HEK293 (cell line): ENCODE measurements around the gene MRPL19.

Source experiments
- KLF1 ChIP-seq: fragments of 450-650 bp; formaldehyde crosslinking; IDR thresholded peaks from 2 replicates; pipeline ENCODE4 v1.5.1; 2016; ENCODE audit warnings: missing biosample characterization, missing genetic modification characterization
- SP2 ChIP-seq: fragments of 450-650 bp; formaldehyde crosslinking; IDR thresholded peaks from 2 replicates; pipeline ENCODE4 v1.5.1; 2016; ENCODE audit warnings: missing biosample characterization, missing genetic modification characterization
- YY1 ChIP-seq: fragments of 450-650 bp; formaldehyde crosslinking; IDR thresholded peaks from 2 replicates; pipeline ENCODE4 v1.5.1; 2018; ENCODE audit warnings: missing biosample characterization, missing genetic modification characterization
- ZNF138 ChIP-seq: fragments of 450-650 bp; formaldehyde crosslinking; IDR thresholded peaks from 2 replicates; pipeline ENCODE4 v1.5.1; 2016; ENCODE audit warnings: missing biosample characterization, missing genetic modification characterization, borderline replicate concordance
- ZNF184 ChIP-seq: fragments of 450-650 bp; IDR thresholded peaks from 2 replicates; pipeline ENCODE4 v1.5.1; 2018; ENCODE audit warnings: missing biosample characterization, mild to moderate bottlenecking, missing genetic modification characterization
- ZNF292 ChIP-seq: fragments of 450-650 bp; formaldehyde crosslinking; IDR thresholded peaks from 2 replicates; pipeline ENCODE4 v1.5.1; 2016; ENCODE audit warnings: low read depth, missing biosample characterization, missing genetic modification characterization, borderline replicate concordance
- ZNF335 ChIP-seq: fragments of 450-650 bp; formaldehyde crosslinking; conservative IDR thresholded peaks from 2 replicates; pipeline ENCODE4 v1.5.1; 2016; ENCODE audit warnings: missing biosample characterization, missing genetic modification characterization
- ZNF341 ChIP-seq: fragments of 450-650 bp; formaldehyde crosslinking; IDR thresholded peaks from 2 replicates; pipeline ENCODE4; 2016; ENCODE audit warnings: low read depth, missing biosample characterization, missing genetic modification characterization
- ZNF660 ChIP-seq: fragments of 450-650 bp; IDR thresholded peaks from 2 replicates; pipeline ENCODE4 v1.5.1; 2018; ENCODE audit warnings: missing biosample characterization, mild to moderate bottlenecking, missing genetic modification characterization
- ZNF670 ChIP-seq: fragments of 450-650 bp; formaldehyde crosslinking; IDR thresholded peaks from 2 replicates; pipeline ENCODE4 v1.5.1; 2016; ENCODE audit warnings: missing biosample characterization, missing genetic modification characterization, low read depth
- ZNF830 ChIP-seq: fragments of 450-650 bp; IDR thresholded peaks from 2 replicates; pipeline ENCODE4 v1.5.0; 2018; ENCODE audit warnings: missing biosample characterization, missing genetic modification characterization, low read depth, mild to moderate bottlenecking, moderate library complexity
- TF ChIP-seq, protein P1 (sequence below): fragments of 450-650 bp; formaldehyde crosslinking; IDR thresholded peaks from 2 replicates; pipeline ENCODE4 v1.5.1; 2016; ENCODE audit warnings: missing biosample characterization, missing genetic modification characterization
- TF ChIP-seq, protein P2 (sequence below): fragments of 450-650 bp; formaldehyde crosslinking; IDR thresholded peaks from 2 replicates; pipeline ENCODE4 v1.5.1; 2016; ENCODE audit warnings: missing biosample characterization, missing genetic modification characterization
- TF ChIP-seq, protein P3 (sequence below): fragments of 450-650 bp; formaldehyde crosslinking; IDR thresholded peaks from 2 replicates; pipeline ENCODE4 v1.5.1; 2016; ENCODE audit warnings: missing biosample characterization, missing genetic modification characterization

DNA sequence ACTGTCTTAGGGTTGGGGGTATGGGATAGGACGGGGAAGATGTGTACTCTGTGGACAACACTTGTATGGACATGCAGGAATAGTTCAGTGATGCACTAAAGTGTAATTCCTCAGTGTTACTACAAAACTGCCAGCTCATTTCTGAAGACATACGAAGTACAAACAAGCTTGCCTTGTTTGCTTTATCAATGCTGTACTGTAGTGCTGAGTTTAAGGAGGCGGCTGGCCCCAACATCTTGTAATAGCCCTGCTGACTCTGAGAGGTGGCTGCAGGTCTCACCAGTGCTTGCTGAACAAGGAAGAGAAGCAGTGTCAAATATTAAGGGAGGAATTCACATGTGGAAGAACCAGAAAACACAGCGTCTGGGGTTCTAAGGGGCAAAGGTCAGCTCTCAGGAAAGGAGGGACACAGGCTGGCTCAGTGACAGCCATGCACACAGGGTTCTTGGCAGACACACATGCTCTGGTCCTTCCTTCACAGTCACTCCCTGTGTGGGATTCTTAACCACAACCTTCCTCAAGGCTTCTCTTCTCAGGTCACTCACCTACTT is 46.0 kb upstream of the MRPL19 start:
- TF ChIP-seq ZNF138 (tag by site-specific recombination) (no peak), ZNF335 (tag by site-specific recombination) (no peak), YY1 (no peak), KLF1 (no peak), ZNF184 (tag by site-specific recombination) (no peak), SP2 (tag by site-specific recombination) (no peak), ZNF670 (no peak), ZNF341 (tag by site-specific recombination) (no peak), ZNF830 (no peak), ZNF292 (tag by site-specific recombination) (no peak), ZNF660 (tag by site-specific recombination) (no peak)
- TF ChIP-seq, protein P1, sequence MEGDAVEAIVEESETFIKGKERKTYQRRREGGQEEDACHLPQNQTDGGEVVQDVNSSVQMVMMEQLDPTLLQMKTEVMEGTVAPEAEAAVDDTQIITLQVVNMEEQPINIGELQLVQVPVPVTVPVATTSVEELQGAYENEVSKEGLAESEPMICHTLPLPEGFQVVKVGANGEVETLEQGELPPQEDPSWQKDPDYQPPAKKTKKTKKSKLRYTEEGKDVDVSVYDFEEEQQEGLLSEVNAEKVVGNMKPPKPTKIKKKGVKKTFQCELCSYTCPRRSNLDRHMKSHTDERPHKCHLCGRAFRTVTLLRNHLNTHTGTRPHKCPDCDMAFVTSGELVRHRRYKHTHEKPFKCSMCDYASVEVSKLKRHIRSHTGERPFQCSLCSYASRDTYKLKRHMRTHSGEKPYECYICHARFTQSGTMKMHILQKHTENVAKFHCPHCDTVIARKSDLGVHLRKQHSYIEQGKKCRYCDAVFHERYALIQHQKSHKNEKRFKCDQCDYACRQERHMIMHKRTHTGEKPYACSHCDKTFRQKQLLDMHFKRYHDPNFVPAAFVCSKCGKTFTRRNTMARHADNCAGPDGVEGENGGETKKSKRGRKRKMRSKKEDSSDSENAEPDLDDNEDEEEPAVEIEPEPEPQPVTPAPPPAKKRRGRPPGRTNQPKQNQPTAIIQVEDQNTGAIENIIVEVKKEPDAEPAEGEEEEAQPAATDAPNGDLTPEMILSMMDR (tag by site-specific recombination): no peak
- TF ChIP-seq, protein P2, sequence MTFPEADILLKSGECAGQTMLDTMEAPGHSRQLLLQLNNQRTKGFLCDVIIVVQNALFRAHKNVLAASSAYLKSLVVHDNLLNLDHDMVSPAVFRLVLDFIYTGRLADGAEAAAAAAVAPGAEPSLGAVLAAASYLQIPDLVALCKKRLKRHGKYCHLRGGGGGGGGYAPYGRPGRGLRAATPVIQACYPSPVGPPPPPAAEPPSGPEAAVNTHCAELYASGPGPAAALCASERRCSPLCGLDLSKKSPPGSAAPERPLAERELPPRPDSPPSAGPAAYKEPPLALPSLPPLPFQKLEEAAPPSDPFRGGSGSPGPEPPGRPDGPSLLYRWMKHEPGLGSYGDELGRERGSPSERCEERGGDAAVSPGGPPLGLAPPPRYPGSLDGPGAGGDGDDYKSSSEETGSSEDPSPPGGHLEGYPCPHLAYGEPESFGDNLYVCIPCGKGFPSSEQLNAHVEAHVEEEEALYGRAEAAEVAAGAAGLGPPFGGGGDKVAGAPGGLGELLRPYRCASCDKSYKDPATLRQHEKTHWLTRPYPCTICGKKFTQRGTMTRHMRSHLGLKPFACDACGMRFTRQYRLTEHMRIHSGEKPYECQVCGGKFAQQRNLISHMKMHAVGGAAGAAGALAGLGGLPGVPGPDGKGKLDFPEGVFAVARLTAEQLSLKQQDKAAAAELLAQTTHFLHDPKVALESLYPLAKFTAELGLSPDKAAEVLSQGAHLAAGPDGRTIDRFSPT (tag by site-specific recombination): no peak
- TF ChIP-seq, protein P3, sequence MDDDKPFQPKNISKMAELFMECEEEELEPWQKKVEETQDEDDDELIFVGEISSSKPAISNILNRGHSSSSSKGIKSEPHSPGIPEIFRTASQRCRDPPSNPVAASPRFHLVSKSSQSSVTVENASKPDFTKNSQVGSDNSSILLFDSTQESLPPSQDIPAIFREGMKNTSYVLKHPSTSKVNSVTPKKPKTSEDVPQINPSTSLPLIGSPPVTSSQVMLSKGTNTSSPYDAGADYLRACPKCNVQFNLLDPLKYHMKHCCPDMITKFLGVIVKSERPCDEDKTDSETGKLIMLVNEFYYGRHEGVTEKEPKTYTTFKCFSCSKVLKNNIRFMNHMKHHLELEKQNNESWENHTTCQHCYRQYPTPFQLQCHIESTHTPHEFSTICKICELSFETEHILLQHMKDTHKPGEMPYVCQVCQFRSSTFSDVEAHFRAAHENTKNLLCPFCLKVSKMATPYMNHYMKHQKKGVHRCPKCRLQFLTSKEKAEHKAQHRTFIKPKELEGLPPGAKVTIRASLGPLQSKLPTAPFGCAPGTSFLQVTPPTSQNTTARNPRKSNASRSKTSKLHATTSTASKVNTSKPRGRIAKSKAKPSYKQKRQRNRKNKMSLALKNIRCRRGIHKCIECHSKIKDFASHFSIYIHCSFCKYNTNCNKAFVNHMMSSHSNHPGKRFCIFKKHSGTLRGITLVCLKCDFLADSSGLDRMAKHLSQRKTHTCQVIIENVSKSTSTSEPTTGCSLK: no peak
